RKO (cell line): ENCODE results near the gene SNX2.
"Not testable (repeated sequence)": the region's sequence is repeated elsewhere in the genome, so short reads cannot be mapped to it uniquely, and the experiment has no call there.

Experiments used
- DNase-seq: peaks from one replicate; pipeline ENCODE4 v3.0.0-alpha.2; 2016; ENCODE audit warnings: low spot score

SNX2 gene

GRCh38 chr5:122844136-122844909 is 69.4 kb downstream of the SNX2 start:
- no peak for DNase-seq

GRCh38 chr5:122844910-122845228 is 70.0 kb downstream of the SNX2 start:
- DNase-seq: no peak

- peak; percentile 80 for DNase-seq
Observed at GRCh38 chr5:122845229-122846050, 70.6 kb downstream of the SNX2 start, which contains the start of gene SNX24. SNX24 (plus strand) TSS chr5:122845613; CDS start chr5:122845634, 21 bp downstream.

GRCh38 chr5:122846051-122846550 is 71.2 kb downstream of the SNX2 start:
- DNase-seq: peak; percentile 75

GRCh38 chr5:122847687-122848081 is 72.8 kb downstream of the SNX2 start:
- no peak for DNase-seq

- no peak for DNase-seq
Observed at GRCh38 chr5:122849771-122850170, 74.9 kb downstream of the SNX2 start.

- DNase-seq: not testable (repeated sequence)
Observed at GRCh38 chr5:122857538-122857937, 82.7 kb downstream of the SNX2 start.

GRCh38 chr5:122858451-122858850 is 83.6 kb downstream of the SNX2 start:
- DNase-seq: peak; percentile 56

GRCh38 chr5:122863240-122863639 is 88.4 kb downstream of the SNX2 start:
- no peak for DNase-seq

GRCh38 chr5:122863721-122864120 is 88.8 kb downstream of the SNX2 start:
- no peak for DNase-seq

- no peak for DNase-seq
Observed at GRCh38 chr5:122864400-122864799, 89.5 kb downstream of the SNX2 start.

- no peak for DNase-seq
Observed at GRCh38 chr5:122864842-122865241, 90.0 kb downstream of the SNX2 start.

- no peak for DNase-seq
Observed at GRCh38 chr5:122870219-122870856, 95.5 kb downstream of the SNX2 start.

GRCh38 chr5:122871661-122872060 is 96.8 kb downstream of the SNX2 start:
- DNase-seq: no peak

GRCh38 chr5:122874179-122874875 is 99.4 kb downstream of the SNX2 start:
- no peak for DNase-seq

GRCh38 chr5:122877518-122877917 is 102.6 kb downstream of the SNX2 start:
- no peak for DNase-seq

GRCh38 chr5:122879076-122879475 is 104.2 kb downstream of the SNX2 start:
- DNase-seq: no peak
